ENCODE data around the gene GOLPH3. TPM values are rescaled to one million over a fixed set of nuclear protein-coding genes. Genes with fewer than 3 reads are reported as not detected.

The GOLPH3 gene
- total and polyA plus RNA-seq, 2 of the 8 experiments (the other 6 are each of a cell fraction or from before 2014, with no cell fraction given): 53.7 to 93.6 TPM

DNA sequence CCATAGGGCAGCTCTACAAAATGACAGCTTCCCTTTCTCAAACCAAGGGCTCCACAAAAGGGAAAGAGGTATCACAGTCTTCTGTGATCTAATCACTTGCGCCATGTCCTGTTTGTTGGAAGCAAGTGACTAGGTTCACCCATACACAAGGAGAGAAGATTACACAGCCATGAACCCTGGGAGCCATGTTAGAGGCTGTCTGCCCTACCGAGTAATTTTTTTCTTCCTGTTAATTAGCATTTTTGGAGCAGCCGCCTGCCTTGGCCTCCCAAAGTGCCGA lies 33.2 kb upstream of the GOLPH3 start:
- Histone ChIP-seq H3K23me2 (ENCODE audit: low read depth, low read length) (no peaks in the 10 kb centered on the region), H3K79me2 (ENCODE audit: control insufficient read depth in 1 of 2, insufficient read depth in 2 of 2, low read length in 2 of 2) (no peaks in the 10 kb centered on the region), H3K56ac (replicated peaks; ENCODE audit: insufficient read length, low read depth, low read length) (no peak overlapping the region), H2BK120ac (replicated peaks; ENCODE audit: low read depth, low read length) (no peak overlapping the region), H4K5ac (ENCODE audit: insufficient read length, low read depth, low read length) (no peak overlapping the region), H3K9ac (replicated peaks in 1 of 4; ENCODE audit: extremely low read depth in 1 of 4, low read depth in 3 of 4, low read length in 3 of 4) (no peak overlapping the region), H2BK15ac (ENCODE audit: low read length) (no peak overlapping the region), H2BK5ac (ENCODE audit: low read depth, low read length) (no peak overlapping the region), H4K20me1 (replicated peaks in 1 of 2; ENCODE audit: control insufficient read depth in 1 of 2, insufficient read depth in 2 of 2, low read length in 2 of 2) (no peaks in the 10 kb centered on the region), H2AK5ac (ENCODE audit: low read depth, low read length) (no peak overlapping the region), H2AFZ (ENCODE audit: low read length) (no peak overlapping the region), H3K4me2 (ENCODE audit: insufficient read depth in 1 of 2, low read depth in 2 of 2, low read length in 2 of 2) (no peak overlapping the region), H2BK20ac (ENCODE audit: low read length) (no peak overlapping the region), H3K4me1 (replicated peaks in 1 of 4; ENCODE audit: control insufficient read depth in 3 of 4, insufficient read depth in 4 of 4, low read length in 3 of 4) (peaks cover 0 to 3% (median 0%) of the 10 kb centered on the region in 4 experiments; a peak in 1 of 7 replicates), H3K27ac (ENCODE audit: low read depth, low read length) (no peak overlapping the region), H3K23ac (ENCODE audit: insufficient read length) (no peak overlapping the region), H3K4ac (replicated peaks; ENCODE audit: insufficient read length, low read depth, low read length) (no peak overlapping the region), H3K9me3 (ENCODE audit: insufficient read depth in 2 of 2, low read depth in 1 of 2, low read length in 1 of 2) (peaks cover 3 to 7% of the 10 kb centered on the region in 2 experiments; a peak in 2 of 4 replicates), H3K14ac (ENCODE audit: insufficient read length) (no peak overlapping the region), H3K27me3 (replicated peaks in 1 of 4; ENCODE audit: control insufficient read depth in 3 of 4, extremely low read depth in 1 of 4, insufficient read depth in 3 of 4, low read length in 3 of 4) (no peaks in the 10 kb centered on the region), H2BK12ac (ENCODE audit: low read depth, low read length) (no peak overlapping the region), H3K18ac (ENCODE audit: extremely low read depth, low read length) (no peak overlapping the region), H4K91ac (replicated peaks; ENCODE audit: insufficient read length, low read length) (no peak overlapping the region), H3K36me3 (ENCODE audit: control insufficient read depth in 2 of 4, insufficient read depth in 4 of 4, low read length in 3 of 4) (no peaks in the 10 kb centered on the region), H4K8ac (ENCODE audit: extremely low read depth, insufficient read depth, low read length) (no peak overlapping the region), H3K4me3 (ENCODE audit: extremely low read depth in 1 of 4, insufficient read depth in 2 of 4, low read depth in 3 of 4, low read length in 4 of 4) (no peak overlapping the region), H3K79me1 (ENCODE audit: low read depth, low read length) (no peaks in the 10 kb centered on the region)
- WGBS, 2 experiments (ENCODE audit: extremely low coverage in 1 of 2, insufficient coverage in 1 of 2, insufficient read length in 1 of 2, insufficient replicate concordance in 2 of 2, low coverage in 1 of 2, low lambda C conversion rate in 2 of 2, missing lambda C conversion rate in 1 of 2): 88% methylated on average over 4 of the region's 4 CpGs; no CpG with 5 or more reads in 1 of the 2 experiments
- ChIA-PET POLR2A (ENCODE audit: partially characterized antibody) (no interaction called here), CTCF (ENCODE audit: partially characterized antibody) (interaction anchor here (0.5 to 1.3 kb wide), 3 partner anchors 9 to 36 kb away, joined by 4 to 5 read pairs (median 4); no protein-coding TSS in a partner anchor)
- DNase-seq (ENCODE audit: low read depth in 1 of 2, low spot score in 2 of 2) (no peak), FAIRE-seq (no peak)
- TF ChIP-seq TBP (IDR thresholded peaks at IDR 0.05; ENCODE audit: low read depth, low read length) (no peak), CHD2 (IDR thresholded peaks at IDR 0.05; ENCODE audit: low read length) (no peak), ATF2 (IDR thresholded peaks at IDR 0.05; ENCODE audit: low read length) (no peak), FOSL1 (IDR thresholded peaks at IDR 0.05; ENCODE audit: insufficient read depth, low read depth, low read length) (no peak), JUND (IDR thresholded peaks at IDR 0.05; ENCODE audit: low read length) (no peak), RBBP5 (IDR thresholded peaks at IDR 0.05; ENCODE audit: borderline replicate concordance, low read depth, low read length) (no peak), SIX5 (IDR thresholded peaks at IDR 0.05; ENCODE audit: low read depth, low read length) (no peak), KDM4A (IDR thresholded peaks at IDR 0.05; ENCODE audit: low read depth, low read length, severe bottlenecking) (no peak), HDAC2 (IDR thresholded peaks at IDR 0.05; ENCODE audit: borderline replicate concordance in 1 of 2, low read depth in 2 of 2, low read length in 2 of 2) (no peak), NRF1 (IDR thresholded peaks at IDR 0.05; ENCODE audit: low read depth, low read length) (no peak), KDM1A (IDR thresholded peaks at IDR 0.05; ENCODE audit: borderline replicate concordance, low read length) (no peak), NANOG (IDR thresholded peaks at IDR 0.05; ENCODE audit: insufficient read depth, low read depth, low read length, poor library complexity, severe bottlenecking) (no peak)
- TF ChIP-seq, protein P1, sequence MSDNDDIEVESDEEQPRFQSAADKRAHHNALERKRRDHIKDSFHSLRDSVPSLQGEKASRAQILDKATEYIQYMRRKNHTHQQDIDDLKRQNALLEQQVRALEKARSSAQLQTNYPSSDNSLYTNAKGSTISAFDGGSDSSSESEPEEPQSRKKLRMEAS (IDR thresholded peaks at IDR 0.05): no peak

All from H1 (cell line).